Cortex of kidney (tissue), 1 donor: ENCODE data around the gene ZFAND2A.
"Not testable (repeated sequence)": the region's sequence is repeated elsewhere in the genome, so short reads cannot be mapped to it uniquely, and the experiment has no call there.

Experiments
- DNase-seq: peaks from one replicate; lab custom pipeline; 2025; lab: John Stamatoyannopoulos, UW

The ZFAND2A gene

GRCh38 chr7:1151156-1151555 lies 8.8 kb downstream of the ZFAND2A start:
- DNase-seq = no peak

- no peak for DNase-seq
These were observed 9.5 kb downstream of the ZFAND2A start for GRCh38 chr7:1150400-1151002.

- DNase-seq = no peak
These were observed 10.6 kb downstream of the ZFAND2A start for GRCh38 chr7:1149351-1149794.

- DNase-seq = not testable (repeated sequence)
These were observed 12.1 kb downstream of the ZFAND2A start for GRCh38 chr7:1147873-1148272.

- DNase-seq = no peak
These were observed 15.7 kb downstream of the ZFAND2A start for GRCh38 chr7:1144269-1144771.

GRCh38 chr7:1143031-1143430 lies 17.0 kb downstream of the ZFAND2A start:
- not testable (repeated sequence) for DNase-seq

GRCh38 chr7:1142051-1142635 lies 17.9 kb downstream of the ZFAND2A start:
- DNase-seq = no peak

GRCh38 chr7:1141651-1142050 lies 18.3 kb downstream of the ZFAND2A start:
- no peak for DNase-seq

GRCh38 chr7:1140476-1141104 lies 19.4 kb downstream of the ZFAND2A start:
- DNase-seq = no peak

- DNase-seq = no peak
These were observed 22.4 kb downstream of the ZFAND2A start for GRCh38 chr7:1137517-1138167.

GRCh38 chr7:1136841-1137516 lies 23.0 kb downstream of the ZFAND2A start:
- no peak for DNase-seq

GRCh38 chr7:1134951-1135350 lies 25.0 kb downstream of the ZFAND2A start:
- no peak for DNase-seq

GRCh38 chr7:1131471-1132265 lies 28.3 kb downstream of the ZFAND2A start:
- no peak for DNase-seq

- no peak for DNase-seq
These were observed 29.7 kb downstream of the ZFAND2A start for GRCh38 chr7:1130021-1130990.

GRCh38 chr7:1129431-1129830 lies 30.6 kb downstream of the ZFAND2A start:
- no peak for DNase-seq

GRCh38 chr7:1127001-1127400 lies 33.0 kb downstream of the ZFAND2A start:
- DNase-seq = no peak

- DNase-seq = no peak
These were observed 34.4 kb downstream of the ZFAND2A start for GRCh38 chr7:1125603-1125969.

- no peak for DNase-seq
These were observed 35.0 kb downstream of the ZFAND2A start for GRCh38 chr7:1124816-1125602.

- DNase-seq = no peak
These were observed 35.8 kb downstream of the ZFAND2A start for GRCh38 chr7:1124164-1124563.
